Kidney (tissue), 14 donors: Measurements from ENCODE around the gene HUS1. TPM values are rescaled to one million over a fixed set of nuclear protein-coding genes. Genes with fewer than 3 reads are reported as not detected.
"Not testable (repeated sequence)": the region's sequence is repeated elsewhere in the genome, so short reads cannot be mapped to it uniquely, and the experiment has no call there.

Source experiments
- DNase-seq, 5 donors: peaks; one replicate each; pipeline ENCODE4 v3.0.0-alpha.2; 2013 to 2020
- FAIRE-seq: peaks from 2 replicates; lab custom pipeline; 2012; peaks lifted over from hg19 to GRCh38; lab: Jason Lieb, UNC
- H3K27ac ChIP-seq, 2 donors: one replicate each; pipeline ENCODE4 v1.7.0; 2013; ENCODE audit warnings: low read depth in 2 of 2, low read length in 2 of 2, inconsistent platforms in 1 of 2
- H3K27me3 ChIP-seq: one replicate; pipeline ENCODE4 v1.7.1; 2013; ENCODE audit warnings: low read length, inconsistent platforms; ENCODE audit not compliant: control insufficient read depth, insufficient read depth
- H3K36me3 ChIP-seq, 3 donors: one replicate each; pipeline versions ENCODE4 v1.7.0 to v1.7.1; 2013; ENCODE audit warnings: low read length in 3 of 3, control low read depth in 1 of 3, inconsistent platforms in 1 of 3; ENCODE audit not compliant: insufficient read depth in 3 of 3, control insufficient read depth in 2 of 3
- H3K4me1 ChIP-seq, 3 donors: one replicate each; pipeline versions ENCODE4 v1.7.0 to v1.7.1; 2013; ENCODE audit warnings: low read length in 3 of 3, inconsistent platforms in 1 of 3, low read depth in 1 of 3; ENCODE audit not compliant: control insufficient read depth in 2 of 3, insufficient read depth in 2 of 3
- H3K4me3 ChIP-seq, 3 donors: one replicate each; pipeline versions ENCODE4 v1.7.0 to v1.8.1; 2013; ENCODE audit warnings: low read length in 3 of 3, control low read depth in 1 of 3, inconsistent platforms in 1 of 3
- H3K9ac ChIP-seq, 3 donors: one replicate each; pipeline versions ENCODE4 v1.7.0 to v1.7.1; 2013; ENCODE audit warnings: low read length in 3 of 3, control low read depth in 1 of 3, inconsistent platforms in 1 of 3
- H3K9me3 ChIP-seq, 3 donors: one replicate each; pipeline versions ENCODE4 v1.7.0 to v1.7.1; 2013; ENCODE audit warnings: low read length in 3 of 3, control low read depth in 1 of 3, inconsistent platforms in 1 of 3; ENCODE audit not compliant: control insufficient read depth in 2 of 3, insufficient read depth in 1 of 3
- CTCF ChIP-seq: IDR thresholded peaks from 3 replicates; pipeline ENCODE4 v1.5.1; 2012; ENCODE audit warnings: mild to moderate bottlenecking, moderate library complexity, borderline replicate concordance; ENCODE audit not compliant: insufficient read depth; ENCODE audit errors: extremely low read depth
- intact Hi-C: fragments of 100-400 bp; cut with DNase I; formaldehyde crosslinking; loops from one replicate; pipeline ENCODE4 v1.11.1; 2022
- polyA plus RNA-seq: library from polyadenylated mRNA; stranded (reverse); fragments of 350-450 nt; fragmentation: Illumina TruSeq; extraction: RNeasy Lipid Tissue Mini Kit (QIAGEN cat#74804); gene quantifications from one replicate; pipeline ENCODE4 v1.2.3, GENCODE V29; 2014; ENCODE audit warnings: low read depth, low replicate concordance; ENCODE audit not compliant: insufficient read depth
- total RNA-seq: library from RNA; stranded (reverse); fragmentation: NEBNext Ultra II Directional; extraction: Animal tissue kit (Norgen Biotek cat#: 25700); gene quantifications from one replicate; pipeline ENCODE4 v1.2.1, GENCODE V29; 2021
- donor health status: control.
- donor health status: control.
- donor health status: control.
- donor health status: control.
- donor health status: control.
- donor health status: DM: yes; HTN: yes; CAD: no.
- donor health status: Normal renal cell carcinoma (clear cell type).

Gene HUS1
- total and polyA plus RNA-seq, 2 donors from 2014 or later: 13.4 to 29.5 TPM

DNA sequence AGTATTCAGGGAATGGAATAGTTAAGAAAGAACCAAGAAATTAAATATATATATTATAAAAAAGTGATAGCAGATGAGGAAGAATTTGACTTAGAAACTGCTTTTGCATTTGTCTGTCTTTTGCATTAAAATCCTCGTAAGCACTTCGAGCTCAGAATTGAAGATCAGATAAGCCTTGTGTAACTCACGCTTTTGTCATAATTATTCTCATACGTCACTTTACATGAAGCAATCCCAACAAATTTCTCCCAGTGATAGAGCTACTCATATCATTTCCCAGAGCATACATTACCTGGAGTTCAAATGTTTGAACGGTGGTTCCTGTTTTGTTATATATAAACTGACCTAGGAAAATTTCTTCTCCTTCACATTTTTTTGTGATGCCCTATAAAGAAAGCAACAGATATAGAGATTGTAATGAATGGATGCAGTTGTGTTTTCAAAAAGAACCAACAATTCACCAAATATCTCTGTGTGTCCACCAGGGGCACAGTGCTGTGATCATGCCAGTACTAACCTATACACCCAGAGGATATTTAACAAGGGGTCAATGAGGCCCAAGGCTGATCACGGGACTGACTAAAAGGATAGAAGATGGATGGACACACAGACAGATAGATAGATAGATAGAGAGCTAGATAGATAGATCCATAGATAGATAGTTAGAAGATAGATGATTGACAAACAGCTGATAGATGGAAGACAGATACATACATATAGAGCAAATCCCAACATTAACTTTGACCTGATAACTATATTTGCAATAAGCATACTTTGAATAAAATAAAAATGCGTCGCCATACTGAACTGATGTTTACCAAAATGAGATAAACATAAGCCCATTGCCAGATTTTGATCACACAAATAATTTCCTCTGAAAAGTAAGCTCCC, 9.3 kb upstream of the HUS1 start:
- intact Hi-C loops: no loop called here
- FAIRE-seq: no peak
- peak; percentile 4 for TF ChIP-seq CTCF
- Histone ChIP-seq H3K9ac (no peak overlapping the region), H3K4me1 (peaks cover 0 to 2% (median 0%) of the 10 kb centered on the region in 3 donors), H3K27ac (no peak overlapping the region), H3K36me3 (no peaks in the 10 kb centered on the region), H3K4me3 (no peak overlapping the region), H3K27me3 (no peaks in the 10 kb centered on the region), H3K9me3 (no peaks in the 10 kb centered on the region)
- no peak for DNase-seq

GRCh38 chr7:47982610-47983009, 3.2 kb upstream of the HUS1 start:
- H3K9ac ChIP-seq: no peak overlapping the region
- no peaks in the 10 kb centered on the region for H3K9me3 ChIP-seq
- intact Hi-C loops: no loop called here
- no peak overlapping the region for H3K4me3 ChIP-seq
- H3K27ac ChIP-seq: no peak overlapping the region
- H3K27me3 ChIP-seq: no peaks in the 10 kb centered on the region
- peaks cover 5 to 8% (median 6%) of the 10 kb centered on the region in 3 donors for H3K4me1 ChIP-seq
- DNase-seq (no peak), FAIRE-seq (no peak)
- no peak for TF ChIP-seq CTCF
- H3K36me3 ChIP-seq: peaks cover 0 to 2% (median 1%) of the 10 kb centered on the region in 3 donors

- H3K9me3 ChIP-seq, H3K4me3 ChIP-seq, H3K4me1 ChIP-seq, H3K27ac ChIP-seq, H3K27me3 ChIP-seq, FAIRE-seq, DNase-seq, intact Hi-C loops, H3K9ac ChIP-seq: not testable (repeated sequence)
- H3K36me3 ChIP-seq: peaks cover 6 to 13% (median 9%) of the 10 kb centered on the region in 3 donors
Observed at GRCh38 chr7:47980648-47981047, 1.2 kb upstream of the HUS1 start.

- no peak for FAIRE-seq
- H3K9ac ChIP-seq: peak overlapping the region in 2 of 3 donors; percentile 13 to 66
- H3K4me3 ChIP-seq: peak overlapping the region; percentile 88 to 92 (median 92)
- no peaks in the 10 kb centered on the region for H3K9me3 ChIP-seq
- peak overlapping the region; percentile 89 to 95 for H3K27ac ChIP-seq
- no peak for DNase-seq
- peaks cover 6 to 18% (median 10%) of the 10 kb centered on the region in 3 donors for H3K36me3 ChIP-seq
- intact Hi-C loops: no loop called here
- peaks cover 5 to 8% (median 6%) of the 10 kb centered on the region in 3 donors for H3K4me1 ChIP-seq
- no peak for TF ChIP-seq CTCF
- H3K27me3 ChIP-seq: no peaks in the 10 kb centered on the region
Observed at GRCh38 chr7:47979832-47980181, 392 bp upstream of the HUS1 start.
